ENCODE measurements around the gene POMZP3. TPM values are rescaled to one million over a fixed set of nuclear protein-coding genes. Genes with fewer than 3 reads are reported as not detected.
"Not testable (repeated sequence)": the region's sequence is repeated elsewhere in the genome, so short reads cannot be mapped to it uniquely, and the experiment has no call there.

Gene POMZP3
- total RNA-seq, 2 donors from 2014 or later = 4.2 to 7.9 TPM

DNA sequence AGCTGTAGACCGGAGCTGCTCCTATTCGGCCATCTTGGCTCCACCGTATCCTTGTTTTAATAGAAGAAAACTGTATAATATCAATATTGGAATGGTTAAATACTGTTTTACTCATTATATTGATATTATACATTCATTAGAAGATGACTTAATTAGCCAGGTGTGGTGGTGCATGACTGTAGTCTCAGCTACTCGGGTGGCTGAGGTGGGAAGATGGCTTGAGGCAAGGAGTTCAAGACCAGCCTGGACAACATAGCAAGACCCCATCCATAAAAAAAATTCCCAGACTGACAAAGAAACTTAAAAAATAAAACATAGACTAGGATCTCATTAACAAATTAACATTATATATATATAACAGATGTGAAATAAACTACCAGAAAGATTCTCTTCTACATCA lies 59.8 kb downstream of the POMZP3 start:
- WGBS, 2 donors = 100% methylated on average over 1 to 3 of the region's 4 CpGs
- DNase-seq; H3K4me3 ChIP-seq; intact Hi-C loops (cut with DNase I); ATAC-seq; H3K27ac ChIP-seq; H3K36me3 ChIP-seq (replicated peaks in 1 of 2; ENCODE audit: insufficient read depth in 1 of 2, low read depth in 2 of 2); H3K9me3 ChIP-seq; H3K27me3 ChIP-seq: not testable (repeated sequence)
- peaks cover 14% of the 10 kb centered on the region for H3K4me1 ChIP-seq

DNA sequence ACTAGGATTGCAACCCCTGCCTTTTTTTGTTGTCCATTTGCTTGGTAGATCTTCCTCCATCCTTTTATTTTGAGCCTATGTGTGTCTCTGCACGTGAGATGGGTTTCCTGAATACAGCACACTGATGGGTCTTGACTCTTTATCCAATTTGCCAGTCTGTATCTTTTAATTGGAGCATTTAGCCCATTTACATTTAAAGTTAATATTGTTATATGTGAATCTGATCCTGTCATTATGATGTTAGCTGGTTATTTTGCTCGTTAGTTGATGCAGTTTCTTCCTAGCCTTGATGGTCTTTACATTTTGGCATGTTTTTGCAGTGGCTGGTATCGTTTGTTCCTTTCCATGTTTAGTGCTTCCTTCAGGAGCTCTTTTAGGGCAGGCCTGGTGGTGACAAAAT lies 62.1 kb downstream of the POMZP3 start:
- WGBS, 2 donors = 92 to 95% methylated on average over 3 of the region's 3 CpGs
- H3K27ac ChIP-seq; ATAC-seq; H3K27me3 ChIP-seq; H3K36me3 ChIP-seq (replicated peaks in 1 of 2; ENCODE audit: insufficient read depth in 1 of 2, low read depth in 2 of 2); intact Hi-C loops (cut with DNase I); DNase-seq; H3K4me3 ChIP-seq; H3K4me1 ChIP-seq; H3K9me3 ChIP-seq: not testable (repeated sequence)

DNA sequence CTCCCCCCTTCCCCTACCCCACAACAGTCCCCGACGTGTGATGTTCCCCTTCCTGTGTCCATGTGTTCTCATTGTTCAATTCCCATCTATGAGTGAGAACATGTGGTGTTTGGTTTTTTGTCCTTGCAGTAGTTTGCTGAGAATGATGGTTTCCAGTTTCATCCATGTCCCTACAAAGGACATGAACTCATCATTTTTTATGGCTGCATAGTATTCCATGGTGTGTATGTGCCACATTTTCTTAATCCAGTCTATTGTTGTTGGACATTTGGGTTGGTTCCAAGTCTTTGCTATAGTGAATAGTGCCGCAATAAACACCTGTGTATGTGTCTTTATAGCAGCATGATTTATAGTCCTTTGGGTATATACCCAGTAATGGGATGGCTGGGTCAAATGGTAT lies 65.7 kb downstream of the POMZP3 start:
- ATAC-seq; DNase-seq; H3K27ac ChIP-seq; H3K4me3 ChIP-seq; H3K4me1 ChIP-seq; H3K27me3 ChIP-seq; intact Hi-C loops (cut with DNase I); H3K36me3 ChIP-seq (replicated peaks in 1 of 2; ENCODE audit: insufficient read depth in 1 of 2, low read depth in 2 of 2); H3K9me3 ChIP-seq: not testable (repeated sequence)
- 96 to 98% methylated on average over 3 of the region's 3 CpGs for WGBS, 2 donors

DNA sequence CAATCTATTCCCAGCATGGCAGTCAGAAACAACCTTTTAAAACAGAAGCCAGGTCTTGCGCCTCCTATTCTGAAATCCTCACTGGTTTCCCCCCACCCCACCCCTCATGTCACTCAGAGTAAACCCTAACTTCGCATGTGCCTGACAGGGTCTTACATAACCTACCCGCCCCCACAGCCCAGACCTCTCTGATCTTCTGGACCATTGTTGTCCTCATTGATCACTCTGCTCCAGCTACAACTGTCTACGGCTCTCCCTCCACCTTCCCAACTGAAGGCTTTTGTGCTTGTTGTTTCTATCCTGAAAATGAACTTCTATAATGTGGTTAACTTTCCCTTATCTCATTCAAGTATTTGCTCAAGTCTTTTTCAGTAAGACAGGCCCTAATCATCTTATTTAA lies 66.9 kb downstream of the POMZP3 start:
- not testable (repeated sequence) for ATAC-seq

More for the DNA sequence above, 66.9 kb downstream of the POMZP3 start:
- H3K9me3 ChIP-seq; intact Hi-C loops (cut with DNase I); H3K4me1 ChIP-seq; H3K36me3 ChIP-seq (replicated peaks in 1 of 2; ENCODE audit: insufficient read depth in 1 of 2, low read depth in 2 of 2); H3K27ac ChIP-seq; H3K4me3 ChIP-seq; DNase-seq; H3K27me3 ChIP-seq: not testable (repeated sequence)
- WGBS, 2 donors = 46 to 61% methylated on average over 3 to 4 of the region's 4 CpGs

Other genes with a start within 250 kb of the POMZP3 start
- 1 to 10 TPM; 3.6 to 7.6 TPM for gene SSC4D, start 217.6 kb downstream of the POMZP3 start, total RNA-seq
- 1 to 10 TPM; 3.3 to 4.4 TPM for gene ZP3, start 202.3 kb downstream of the POMZP3 start, total RNA-seq
- 10 to 100 TPM; 10.5 to 16.3 TPM for gene DTX2, start 165.6 kb downstream of the POMZP3 start, total RNA-seq
- 1 to 10 TPM; 2.3 to 7.3 TPM for gene UPK3B, start 116.7 kb downstream of the POMZP3 start, total RNA-seq
- under 1 TPM in 1 of 2 donors, not detected in 1; 0.26 TPM for gene SPDYE16, start 84.0 kb downstream of the POMZP3 start, total RNA-seq

Measured in body of pancreas (tissue), 4 donors.